Right lobe of liver (tissue), 4 donors: ENCODE results near the gene DDB1.

Experiments used
- POLR2A ChIP-seq: fragments of 450-650 bp; IDR thresholded peaks from one replicate; pipeline ENCODE4 v1.6.1; 2017; ENCODE audit warnings: antibody characterized with exemption, mild to moderate bottlenecking
- TF ChIP-seq, protein P1 (sequence below), 4 donors: fragments of 200-600 bp in 3 of 4; fragments of 450-650 bp in 1 of 4; IDR thresholded peaks; one replicate each; pipeline versions ENCODE4 v1.5.1 to v1.8.0; 2016 to 2022; ENCODE audit warnings: antibody characterized with exemption in 4 of 4, mild to moderate bottlenecking in 2 of 4
- donor health status: DM: no; HTN: no; CAD: no.
- donor health status: DM: no; HTN: no; CAD: no.
- donor health status: DM: no; HTN: yes; CAD: no.

DNA sequence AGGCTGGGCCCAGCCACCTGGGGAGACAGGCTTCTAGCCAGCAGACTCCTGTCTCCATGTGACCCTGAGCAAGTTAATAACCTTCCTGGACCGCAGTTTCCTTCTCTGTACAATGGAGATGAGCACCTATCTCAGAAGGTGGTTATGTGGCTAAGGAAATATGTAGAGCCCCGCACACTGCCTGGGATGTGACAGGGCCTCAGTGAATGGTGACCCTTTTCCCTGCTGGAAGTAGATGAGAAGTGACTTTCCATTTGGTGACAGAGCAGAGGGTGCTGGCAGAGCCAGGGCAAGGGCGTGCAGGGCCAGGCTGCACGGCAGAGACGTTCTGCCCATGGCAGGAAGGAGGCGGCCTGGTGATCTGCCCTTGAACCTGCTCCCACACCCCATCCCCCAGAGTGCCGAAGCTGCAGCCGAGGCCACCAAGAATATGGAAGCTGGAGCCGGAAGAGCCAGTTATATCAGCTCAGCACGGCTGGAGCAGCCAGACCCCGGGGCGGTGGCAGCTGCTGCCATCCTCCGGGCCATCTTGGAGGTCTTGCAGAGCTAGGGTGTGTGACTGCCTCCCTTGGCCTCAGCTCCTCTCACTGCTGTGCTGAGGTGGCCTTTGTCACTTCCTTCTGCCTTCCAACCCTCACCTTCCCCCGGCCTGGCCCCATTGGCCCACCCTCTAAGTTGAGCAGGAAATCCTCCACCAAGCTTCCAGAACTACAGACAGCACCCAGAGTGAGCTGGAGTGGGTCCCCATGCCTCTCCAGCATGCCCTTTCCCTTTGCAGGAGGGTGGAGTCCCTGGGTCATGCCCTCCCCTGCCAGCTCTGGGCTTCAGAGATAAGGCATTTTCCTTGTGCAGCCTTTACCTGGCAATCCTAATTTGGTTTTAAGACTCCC, 13.3 kb upstream of the DDB1 start:
- no peak for TF ChIP-seq POLR2A
- TF ChIP-seq, protein P1, sequence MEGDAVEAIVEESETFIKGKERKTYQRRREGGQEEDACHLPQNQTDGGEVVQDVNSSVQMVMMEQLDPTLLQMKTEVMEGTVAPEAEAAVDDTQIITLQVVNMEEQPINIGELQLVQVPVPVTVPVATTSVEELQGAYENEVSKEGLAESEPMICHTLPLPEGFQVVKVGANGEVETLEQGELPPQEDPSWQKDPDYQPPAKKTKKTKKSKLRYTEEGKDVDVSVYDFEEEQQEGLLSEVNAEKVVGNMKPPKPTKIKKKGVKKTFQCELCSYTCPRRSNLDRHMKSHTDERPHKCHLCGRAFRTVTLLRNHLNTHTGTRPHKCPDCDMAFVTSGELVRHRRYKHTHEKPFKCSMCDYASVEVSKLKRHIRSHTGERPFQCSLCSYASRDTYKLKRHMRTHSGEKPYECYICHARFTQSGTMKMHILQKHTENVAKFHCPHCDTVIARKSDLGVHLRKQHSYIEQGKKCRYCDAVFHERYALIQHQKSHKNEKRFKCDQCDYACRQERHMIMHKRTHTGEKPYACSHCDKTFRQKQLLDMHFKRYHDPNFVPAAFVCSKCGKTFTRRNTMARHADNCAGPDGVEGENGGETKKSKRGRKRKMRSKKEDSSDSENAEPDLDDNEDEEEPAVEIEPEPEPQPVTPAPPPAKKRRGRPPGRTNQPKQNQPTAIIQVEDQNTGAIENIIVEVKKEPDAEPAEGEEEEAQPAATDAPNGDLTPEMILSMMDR (IDR thresholded peaks at IDR 0.05), result no peak
